Panc1 (cell line): ENCODE results near the gene NFATC4.

Source experiments
- POLR2AphosphoS5 ChIP-seq: IDR thresholded peaks from 2 replicates; pipeline ENCODE4 v1.6.1; 2012; ENCODE audit warnings: mild to moderate bottlenecking, low read depth, low read length, moderate library complexity
- SIN3A ChIP-seq: IDR thresholded peaks from 2 replicates; pipeline ENCODE4 v1.6.1; 2012; ENCODE audit warnings: low read depth, mild to moderate bottlenecking, low read length, moderate library complexity, borderline replicate concordance; ENCODE audit not compliant: insufficient read depth

- TF ChIP-seq SIN3A (no peak), POLR2AphosphoS5 (no peak)
These were observed 5.6 kb upstream of the NFATC4 start for GRCh38 chr14:24362241-24362960.
